GM12874 (cell line): Measurements from ENCODE around the gene AXIN1.

Experiments
- TF ChIP-seq, protein P1 (sequence below): IDR thresholded peaks from 2 replicates; pipeline ENCODE4 v1.5.1; 2011; ENCODE audit warnings: low read depth, mild to moderate bottlenecking, control low read depth, low read length, moderate library complexity; ENCODE audit not compliant: insufficient read depth

Gene AXIN1

DNA sequence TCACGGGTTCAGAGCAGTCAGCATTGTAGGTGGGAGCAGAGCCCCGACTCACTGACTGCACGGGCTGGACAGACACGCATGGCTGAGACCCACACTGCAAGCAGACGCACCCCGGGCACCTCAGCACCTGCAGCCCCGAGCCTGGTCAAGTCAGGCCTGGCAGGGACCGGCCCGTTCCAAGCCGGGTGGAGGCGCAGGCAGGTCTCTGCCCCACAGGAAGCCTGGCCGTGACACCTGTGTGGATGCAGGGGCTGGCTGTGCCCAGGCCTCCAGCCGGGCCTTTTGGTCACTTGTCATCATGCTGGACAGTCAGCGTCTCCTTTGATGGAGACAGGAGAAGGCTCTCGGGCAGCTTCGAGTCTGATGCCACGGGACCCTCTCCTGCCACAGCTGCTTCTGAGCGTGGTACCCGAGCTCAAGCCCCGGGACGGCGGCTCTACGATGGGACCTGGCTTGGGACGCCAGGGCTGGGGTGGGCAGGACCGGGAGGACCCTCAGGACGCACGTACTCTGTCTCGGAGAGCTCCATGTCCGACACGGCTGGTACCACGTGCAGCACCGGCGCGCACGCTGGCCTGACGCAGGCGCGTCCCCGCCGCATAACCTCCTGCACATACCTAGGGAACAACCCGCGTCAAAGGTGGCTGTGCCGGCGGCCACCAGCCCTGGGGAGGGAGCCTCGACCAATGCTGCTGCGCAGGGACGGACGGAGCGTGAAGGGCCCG, 61.7 kb downstream of the AXIN1 start:
- TF ChIP-seq, protein P1, sequence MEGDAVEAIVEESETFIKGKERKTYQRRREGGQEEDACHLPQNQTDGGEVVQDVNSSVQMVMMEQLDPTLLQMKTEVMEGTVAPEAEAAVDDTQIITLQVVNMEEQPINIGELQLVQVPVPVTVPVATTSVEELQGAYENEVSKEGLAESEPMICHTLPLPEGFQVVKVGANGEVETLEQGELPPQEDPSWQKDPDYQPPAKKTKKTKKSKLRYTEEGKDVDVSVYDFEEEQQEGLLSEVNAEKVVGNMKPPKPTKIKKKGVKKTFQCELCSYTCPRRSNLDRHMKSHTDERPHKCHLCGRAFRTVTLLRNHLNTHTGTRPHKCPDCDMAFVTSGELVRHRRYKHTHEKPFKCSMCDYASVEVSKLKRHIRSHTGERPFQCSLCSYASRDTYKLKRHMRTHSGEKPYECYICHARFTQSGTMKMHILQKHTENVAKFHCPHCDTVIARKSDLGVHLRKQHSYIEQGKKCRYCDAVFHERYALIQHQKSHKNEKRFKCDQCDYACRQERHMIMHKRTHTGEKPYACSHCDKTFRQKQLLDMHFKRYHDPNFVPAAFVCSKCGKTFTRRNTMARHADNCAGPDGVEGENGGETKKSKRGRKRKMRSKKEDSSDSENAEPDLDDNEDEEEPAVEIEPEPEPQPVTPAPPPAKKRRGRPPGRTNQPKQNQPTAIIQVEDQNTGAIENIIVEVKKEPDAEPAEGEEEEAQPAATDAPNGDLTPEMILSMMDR = no peak

DNA sequence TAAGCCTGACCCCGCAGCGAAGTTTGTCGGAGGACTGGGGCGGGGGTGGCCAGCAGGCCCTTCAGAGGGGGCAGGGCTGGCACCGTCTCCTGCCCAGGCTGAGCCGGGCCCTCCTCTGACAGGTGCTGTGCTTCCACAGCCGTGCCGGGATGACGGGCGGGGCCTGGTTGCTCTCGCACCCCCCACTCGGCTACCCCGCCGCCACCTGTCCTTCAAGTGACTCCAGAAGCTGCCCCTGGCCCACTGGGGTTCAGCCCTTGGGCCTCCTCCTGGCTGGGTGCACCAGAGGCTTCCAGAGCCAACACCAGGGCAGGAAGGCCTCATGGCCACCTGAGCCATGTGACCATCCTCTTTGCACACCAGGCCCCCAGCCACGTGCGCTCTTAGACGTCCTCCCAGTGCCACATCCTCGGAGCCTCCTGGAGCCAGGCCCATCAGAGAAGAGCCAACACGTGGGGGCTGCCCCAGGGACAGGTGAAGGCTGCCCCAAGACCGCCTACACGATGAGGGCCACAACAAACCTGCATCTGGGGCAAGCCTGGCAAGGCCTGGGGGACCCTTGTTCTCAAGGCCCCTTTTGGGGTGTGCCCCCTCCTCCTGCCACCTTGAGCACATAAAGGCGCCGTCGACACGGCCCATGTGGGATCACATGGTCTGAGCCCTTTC, 62.4 kb downstream of the AXIN1 start:
- TF ChIP-seq, protein P1 = no peak

DNA sequence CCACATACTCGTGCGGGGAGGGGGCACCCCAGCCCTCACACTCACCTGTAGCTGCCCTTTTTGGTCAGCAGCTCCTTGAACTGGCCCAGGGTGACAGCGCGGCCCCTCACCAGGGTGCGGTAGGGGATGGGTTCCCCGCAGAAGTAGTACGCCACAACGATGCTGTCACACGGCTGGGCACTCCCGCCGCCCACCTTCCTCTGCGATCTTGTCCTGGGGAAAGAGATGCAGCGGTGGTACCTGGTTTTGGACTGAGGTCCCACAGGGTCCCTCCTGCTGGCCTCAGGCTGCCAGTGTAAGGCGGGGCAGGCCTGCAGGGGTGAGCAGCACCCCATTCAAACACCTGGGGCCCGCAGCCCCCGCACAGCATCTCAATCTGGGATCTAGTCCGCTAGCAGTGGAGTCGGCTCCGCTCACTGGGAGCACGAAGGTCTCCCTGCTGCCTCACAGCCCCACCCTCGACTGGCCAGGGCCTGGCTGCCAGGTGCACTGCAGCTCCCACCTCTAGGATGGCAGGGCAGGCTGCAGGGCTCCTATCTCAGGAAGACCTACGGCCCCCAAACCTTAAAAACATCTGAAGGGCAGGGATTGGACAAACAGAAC, 63.0 kb downstream of the AXIN1 start:
- TF ChIP-seq, protein P1 = no peak

DNA sequence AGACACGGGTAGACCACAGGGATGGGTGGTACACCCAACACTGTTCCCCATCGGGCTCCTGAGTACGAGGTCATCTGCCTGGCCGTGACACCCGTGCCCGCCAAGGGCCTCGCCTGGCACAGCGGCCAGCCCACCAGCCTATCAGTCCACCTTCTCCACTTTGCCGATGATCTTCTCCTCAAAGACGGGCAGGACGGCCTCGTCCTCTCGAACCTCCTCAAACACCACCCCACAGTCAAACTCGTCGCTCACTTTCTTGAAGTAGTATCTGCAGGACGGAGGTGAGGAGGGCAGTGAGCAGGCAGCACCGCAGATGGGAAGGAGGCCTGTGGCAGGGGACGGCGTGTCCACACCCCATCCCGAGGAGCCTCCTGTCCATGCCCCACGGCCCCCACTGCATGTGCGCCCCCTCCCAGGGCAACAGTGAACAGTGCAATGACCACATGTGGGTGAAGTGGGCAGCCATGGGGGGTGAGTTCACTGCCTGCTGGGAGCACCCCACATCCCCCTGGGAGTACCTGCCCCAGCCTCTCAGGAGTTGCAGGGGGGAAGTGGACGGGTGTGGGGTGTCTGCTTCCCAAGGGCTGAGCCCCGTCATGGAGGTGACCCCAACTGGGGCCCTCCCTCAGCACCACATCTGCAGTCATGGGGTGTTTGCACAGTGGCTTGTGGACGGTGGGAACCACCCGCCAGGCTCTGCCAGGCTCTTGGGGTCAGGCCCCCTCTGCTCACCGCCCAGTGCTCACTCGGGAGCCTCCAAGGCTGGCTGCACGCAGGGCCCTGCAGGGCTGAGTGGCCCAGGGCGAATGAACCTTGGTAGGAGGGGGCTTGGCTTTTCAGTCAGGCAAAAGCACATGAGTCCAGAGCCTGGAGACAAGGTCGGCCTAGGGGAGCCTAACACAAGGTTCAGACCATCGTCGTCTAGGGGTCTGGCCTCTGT, 64.3 kb downstream of the AXIN1 start:
- TF ChIP-seq, protein P1 = no peak

DNA sequence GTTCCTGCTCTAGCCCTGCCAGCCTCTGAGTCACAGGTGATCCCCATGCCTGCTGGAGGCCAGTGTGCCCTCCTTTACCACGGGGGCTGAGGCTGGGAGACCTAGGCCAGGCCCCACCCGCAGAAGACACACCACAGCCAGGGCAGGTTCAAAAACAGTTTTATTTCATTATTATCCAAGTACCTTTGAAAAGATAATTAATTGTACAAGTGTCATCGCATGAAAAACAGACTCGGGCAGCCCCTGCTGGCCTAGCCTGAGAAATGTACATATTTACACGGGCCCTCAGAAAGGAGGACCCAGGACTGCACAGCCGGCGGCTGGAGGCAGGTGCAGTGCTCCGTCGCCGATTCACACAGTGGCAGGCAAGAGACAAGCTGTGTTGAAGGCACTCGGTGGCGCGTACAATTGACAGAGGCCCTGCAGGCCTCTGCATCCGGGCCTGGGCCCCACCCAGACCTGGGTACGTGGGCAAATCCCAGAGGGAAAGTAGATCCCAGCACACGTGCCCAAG, 65.2 kb downstream of the AXIN1 start:
- TF ChIP-seq, protein P1 = no peak

DNA sequence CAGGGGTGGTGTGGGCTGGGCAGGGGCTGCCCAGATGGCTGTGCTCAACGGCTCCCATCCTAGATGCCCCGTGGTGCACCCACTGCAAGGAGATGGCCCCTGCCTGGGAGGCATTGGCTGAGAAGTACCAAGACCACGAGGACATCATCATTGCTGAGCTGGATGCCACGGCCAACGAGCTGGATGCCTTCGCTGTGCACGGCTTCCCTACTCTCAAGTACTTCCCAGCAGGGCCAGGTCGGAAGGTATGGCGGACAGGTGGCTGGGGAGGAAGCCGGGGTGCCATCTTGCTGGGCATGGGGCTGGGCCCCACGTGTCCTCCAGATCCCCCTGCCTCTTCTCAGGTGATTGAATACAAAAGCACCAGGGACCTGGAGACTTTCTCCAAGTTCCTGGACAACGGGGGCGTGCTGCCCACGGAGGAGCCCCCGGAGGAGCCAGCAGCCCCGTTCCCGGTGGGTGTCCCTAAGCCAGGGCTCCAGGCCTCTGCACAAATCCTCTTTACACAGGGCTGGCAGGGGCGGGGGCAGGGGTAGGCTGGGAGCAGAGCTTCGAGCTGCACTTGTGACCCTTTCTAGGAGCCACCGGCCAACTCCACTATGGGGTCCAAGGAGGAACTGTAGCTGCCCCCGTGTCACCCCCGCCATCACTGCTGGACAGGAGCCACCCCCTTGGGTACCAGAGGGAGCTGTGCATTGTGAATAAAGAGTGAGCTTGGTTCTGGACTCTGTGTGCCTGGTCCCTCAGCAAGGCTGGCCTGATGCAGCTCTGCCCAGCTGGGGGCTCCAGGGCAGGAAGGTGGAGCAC, 65.8 kb downstream of the AXIN1 start:
- TF ChIP-seq, protein P1 = no peak
